ENCODE data around the gene LMOD2.
"Not testable (repeated sequence)": the region's sequence is repeated elsewhere in the genome, so short reads cannot be mapped to it uniquely, and the experiment has no call there.

Gene LMOD2

DNA sequence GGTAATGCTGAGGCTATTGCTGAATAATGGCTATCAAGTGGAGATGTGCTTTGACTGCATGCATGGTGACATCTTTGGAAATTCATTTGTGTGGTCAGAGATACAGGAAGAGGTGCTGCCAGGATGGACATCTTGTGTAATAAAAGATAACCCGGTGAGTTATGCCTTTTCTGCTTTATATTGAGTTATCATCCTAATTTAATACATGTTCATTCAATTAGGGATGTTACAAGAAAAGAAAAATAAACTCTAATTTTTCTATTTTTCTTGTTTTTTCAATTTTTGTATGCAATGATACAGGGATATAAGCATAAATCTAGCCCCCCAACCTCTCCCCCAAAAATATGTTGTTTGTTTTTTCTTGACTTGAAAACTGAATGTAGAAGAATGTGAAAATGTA is 26.4 kb upstream of the LMOD2 start:
- Mint-ChIP-seq H3K4me1 (peaks cover 4% of the 10 kb centered on the region), H3K36me3 (no peaks in the 10 kb centered on the region), H3K4me3 (no peak overlapping the region), H3K9me3 (no peaks in the 10 kb centered on the region), H3K27me3 (peaks cover 6% of the 10 kb centered on the region), H3K27ac (no peak overlapping the region)
- DNase-seq (ENCODE audit: low spot score in 2 of 2) (no peak), ATAC-seq (ENCODE audit: low read depth) (no peak)

GRCh38 chr7:123632808-123633207 is 22.9 kb upstream of the LMOD2 start:
- ATAC-seq (ENCODE audit: low read depth) (no peak), DNase-seq (ENCODE audit: low spot score in 2 of 2) (no peak)
- H3K4me1 Mint-ChIP-seq: no peaks in the 10 kb centered on the region
- peaks cover 10% of the 10 kb centered on the region for H3K27me3 Mint-ChIP-seq
- no peaks in the 10 kb centered on the region for H3K9me3 Mint-ChIP-seq
- H3K36me3 Mint-ChIP-seq: no peaks in the 10 kb centered on the region
- no peak overlapping the region for H3K4me3 Mint-ChIP-seq
- no peak overlapping the region for H3K27ac Mint-ChIP-seq

- Mint-ChIP-seq H3K9me3 (no peaks in the 10 kb centered on the region), H3K27ac (no peak overlapping the region), H3K27me3 (peaks cover 11% of the 10 kb centered on the region), H3K4me3 (no peak overlapping the region), H3K4me1 (no peaks in the 10 kb centered on the region), H3K36me3 (no peaks in the 10 kb centered on the region)
- DNase-seq (ENCODE audit: low spot score in 2 of 2): no peak
- no peak for ATAC-seq (ENCODE audit: low read depth)
These were observed 22.1 kb upstream of the LMOD2 start for GRCh38 chr7:123633553-123633952.

DNA sequence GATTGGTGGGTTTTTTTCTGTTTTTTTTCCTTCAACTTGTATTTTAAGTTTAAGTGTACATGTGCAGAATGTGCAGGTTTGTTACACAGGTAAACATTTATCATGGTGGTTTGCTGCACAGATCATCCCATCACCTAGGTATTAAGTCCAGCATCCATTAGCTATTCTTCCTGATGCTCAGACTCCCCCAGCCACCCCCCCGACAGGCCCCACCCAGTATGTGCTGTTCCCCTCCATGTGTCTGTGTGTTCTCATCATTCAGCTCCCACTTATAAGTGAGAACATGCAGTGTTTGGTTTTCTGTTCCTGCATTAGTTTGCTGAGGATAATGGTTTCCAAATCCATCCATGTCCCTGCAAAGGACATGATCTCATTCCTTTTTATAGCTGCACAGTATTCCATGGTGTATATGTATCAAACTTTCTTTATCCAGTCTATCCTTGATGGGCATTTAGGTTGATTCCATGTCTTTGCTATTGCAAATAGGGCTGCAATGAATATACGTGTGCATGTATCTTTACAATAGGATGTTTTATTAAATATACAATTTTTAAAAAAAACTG is 21.6 kb upstream of the LMOD2 start:
- not testable (repeated sequence) for H3K4me3 Mint-ChIP-seq; ATAC-seq (ENCODE audit: low read depth); H3K27ac Mint-ChIP-seq; H3K27me3 Mint-ChIP-seq; H3K36me3 Mint-ChIP-seq; H3K9me3 Mint-ChIP-seq; DNase-seq (ENCODE audit: low spot score in 2 of 2); H3K4me1 Mint-ChIP-seq

GRCh38 chr7:123635551-123636359 is 19.9 kb upstream of the LMOD2 start:
- no peak overlapping the region for H3K27ac Mint-ChIP-seq
- DNase-seq (ENCODE audit: low spot score in 2 of 2) (no peak), ATAC-seq (ENCODE audit: low read depth) (no peak)
- peaks cover 10% of the 10 kb centered on the region for H3K27me3 Mint-ChIP-seq
- H3K9me3 Mint-ChIP-seq: no peaks in the 10 kb centered on the region
- no peaks in the 10 kb centered on the region for H3K36me3 Mint-ChIP-seq
- no peak overlapping the region for H3K4me3 Mint-ChIP-seq
- no peaks in the 10 kb centered on the region for H3K4me1 Mint-ChIP-seq

DNA sequence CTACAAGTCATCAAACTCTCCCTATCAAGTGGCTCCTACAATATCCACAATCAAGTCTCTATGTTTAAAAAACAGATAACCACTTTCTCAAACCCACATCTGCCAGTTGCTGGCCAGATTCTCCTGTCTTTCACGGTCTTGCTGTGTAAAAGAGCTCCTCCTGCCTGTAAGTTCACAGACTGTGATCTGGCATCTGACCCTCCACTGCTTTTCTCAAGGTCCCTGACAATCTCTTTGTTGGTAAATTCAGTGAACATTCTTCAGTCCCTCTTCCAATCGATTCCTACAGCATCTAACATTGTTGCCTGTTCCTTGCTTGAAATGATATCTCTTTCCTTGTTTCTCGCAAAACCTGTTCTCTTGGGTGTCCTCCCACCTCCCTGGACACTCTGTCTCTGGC is 18.5 kb upstream of the LMOD2 start:
- ATAC-seq (ENCODE audit: low read depth): no peak
- Mint-ChIP-seq H3K27ac (no peak overlapping the region), H3K4me3 (no peak overlapping the region), H3K9me3 (no peaks in the 10 kb centered on the region), H3K27me3 (peaks cover 10% of the 10 kb centered on the region), H3K4me1 (no peaks in the 10 kb centered on the region), H3K36me3 (no peaks in the 10 kb centered on the region)
- DNase-seq (ENCODE audit: low spot score in 2 of 2): no peak

GRCh38 chr7:123637878-123638277 is 17.8 kb upstream of the LMOD2 start:
- DNase-seq (ENCODE audit: low spot score in 2 of 2) (no peak), ATAC-seq (ENCODE audit: low read depth) (no peak)
- Mint-ChIP-seq H3K4me3 (no peak overlapping the region), H3K36me3 (no peaks in the 10 kb centered on the region), H3K9me3 (no peaks in the 10 kb centered on the region), H3K27ac (no peak overlapping the region), H3K27me3 (peaks cover 9% of the 10 kb centered on the region), H3K4me1 (no peaks in the 10 kb centered on the region)

DNA sequence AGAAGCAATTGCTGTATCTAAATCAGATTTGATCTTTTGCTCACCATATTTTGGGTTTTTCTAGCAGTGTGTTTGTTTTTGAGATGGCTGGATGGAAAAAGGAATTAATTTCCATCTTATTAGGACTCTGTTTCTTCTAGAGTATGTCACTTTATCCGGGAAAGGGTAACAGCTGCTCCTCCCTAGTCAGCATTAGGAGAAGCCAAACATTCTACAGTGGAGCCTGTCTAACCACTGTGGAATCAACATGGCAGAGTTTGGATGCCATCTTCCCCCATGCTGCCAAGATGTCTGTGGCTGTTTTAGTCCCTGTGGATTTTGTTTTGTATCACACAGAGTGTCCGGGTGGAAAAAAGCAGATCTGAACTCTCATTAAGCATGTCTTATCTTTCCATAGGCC is 16.0 kb upstream of the LMOD2 start:
- Mint-ChIP-seq H3K9me3 (no peaks in the 10 kb centered on the region), H3K4me3 (no peak overlapping the region), H3K27ac (no peak overlapping the region), H3K27me3 (peaks cover 10% of the 10 kb centered on the region), H3K36me3 (no peaks in the 10 kb centered on the region), H3K4me1 (no peaks in the 10 kb centered on the region)
- ATAC-seq (ENCODE audit: low read depth) (no peak), DNase-seq (ENCODE audit: low spot score in 2 of 2) (no peak)

- no peaks in the 10 kb centered on the region for H3K4me1 Mint-ChIP-seq
- DNase-seq (ENCODE audit: low spot score in 2 of 2) (no peak), ATAC-seq (ENCODE audit: low read depth) (no peak)
- no peak overlapping the region for H3K27ac Mint-ChIP-seq
- no peak overlapping the region for H3K4me3 Mint-ChIP-seq
- peaks cover 10% of the 10 kb centered on the region for H3K27me3 Mint-ChIP-seq
- no peaks in the 10 kb centered on the region for H3K9me3 Mint-ChIP-seq
- H3K36me3 Mint-ChIP-seq: no peaks in the 10 kb centered on the region
These were observed 15.1 kb upstream of the LMOD2 start for GRCh38 chr7:123640583-123640982.

- H3K4me3 Mint-ChIP-seq: no peak overlapping the region
These were observed 13.8 kb upstream of the LMOD2 start for GRCh38 chr7:123641901-123642300.

GRCh38 chr7:123643495-123644441 is 11.9 kb upstream of the LMOD2 start:
- Mint-ChIP-seq H3K4me3 (no peak overlapping the region), H3K9me3 (no peaks in the 10 kb centered on the region), H3K36me3 (no peaks in the 10 kb centered on the region), H3K27ac (no peak overlapping the region), H3K27me3 (peaks cover 10% of the 10 kb centered on the region), H3K4me1 (no peaks in the 10 kb centered on the region)
- no peak for DNase-seq (ENCODE audit: low spot score in 2 of 2)
- no peak for ATAC-seq (ENCODE audit: low read depth)

More at GRCh38 chr7:123641901-123642300, 13.8 kb upstream of the LMOD2 start:
- no peak overlapping the region for H3K27ac Mint-ChIP-seq
- H3K4me1 Mint-ChIP-seq: no peaks in the 10 kb centered on the region
- H3K36me3 Mint-ChIP-seq: no peaks in the 10 kb centered on the region
- peaks cover 10% of the 10 kb centered on the region for H3K27me3 Mint-ChIP-seq
- no peak for ATAC-seq (ENCODE audit: low read depth)
- H3K9me3 Mint-ChIP-seq: no peaks in the 10 kb centered on the region
- no peak for DNase-seq (ENCODE audit: low spot score in 2 of 2)

GRCh38 chr7:123645516-123645915 is 10.2 kb upstream of the LMOD2 start:
- H3K36me3 Mint-ChIP-seq: no peaks in the 10 kb centered on the region
- ATAC-seq (ENCODE audit: low read depth) (no peak), DNase-seq (ENCODE audit: low spot score in 2 of 2) (no peak)
- no peak overlapping the region for H3K4me3 Mint-ChIP-seq
- no peaks in the 10 kb centered on the region for H3K4me1 Mint-ChIP-seq
- H3K9me3 Mint-ChIP-seq: no peaks in the 10 kb centered on the region
- no peak overlapping the region for H3K27ac Mint-ChIP-seq
- H3K27me3 Mint-ChIP-seq: peaks cover 8% of the 10 kb centered on the region

GRCh38 chr7:123647106-123647730 is 8.4 kb upstream of the LMOD2 start:
- no peak overlapping the region for H3K27ac Mint-ChIP-seq
- H3K4me1 Mint-ChIP-seq: no peaks in the 10 kb centered on the region
- H3K4me3 Mint-ChIP-seq: no peak overlapping the region
- no peaks in the 10 kb centered on the region for H3K36me3 Mint-ChIP-seq
- ATAC-seq (ENCODE audit: low read depth): no peak
- no peaks in the 10 kb centered on the region for H3K9me3 Mint-ChIP-seq
- no peak for DNase-seq (ENCODE audit: low spot score in 2 of 2)
- H3K27me3 Mint-ChIP-seq: peaks cover 10% of the 10 kb centered on the region

DNA sequence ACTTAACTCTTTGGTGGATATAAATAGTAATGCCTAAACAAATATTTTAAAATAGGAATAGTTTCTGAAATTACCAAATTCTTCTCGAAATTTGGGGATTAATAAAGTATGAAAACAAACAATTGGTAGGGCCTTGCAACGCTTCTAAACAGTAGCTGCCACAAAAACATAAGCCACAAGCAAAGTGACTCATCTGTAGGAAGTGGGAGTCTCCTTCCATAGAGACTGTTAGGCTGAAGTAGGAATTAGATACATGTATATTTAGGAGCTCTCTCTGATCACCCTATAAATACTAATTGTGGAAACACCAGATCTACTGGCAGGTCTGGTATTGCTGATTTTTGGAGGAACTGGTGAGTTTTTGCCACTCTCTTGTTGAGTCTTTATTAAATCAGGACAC is 5.7 kb upstream of the LMOD2 start:
- H3K27ac Mint-ChIP-seq: no peak overlapping the region
- DNase-seq (ENCODE audit: low spot score in 2 of 2) (no peak), ATAC-seq (ENCODE audit: low read depth) (no peak)
- H3K27me3 Mint-ChIP-seq: peaks cover 8% of the 10 kb centered on the region
- no peaks in the 10 kb centered on the region for H3K4me1 Mint-ChIP-seq
- H3K4me3 Mint-ChIP-seq: no peak overlapping the region
- no peaks in the 10 kb centered on the region for H3K9me3 Mint-ChIP-seq
- H3K36me3 Mint-ChIP-seq: no peaks in the 10 kb centered on the region

Data from memory B cell (primary cell).